Measurements from ENCODE around the gene EMCN. TPM values are rescaled to one million over a fixed set of nuclear protein-coding genes. Genes with fewer than 3 reads are reported as not detected.
"Not testable (repeated sequence)": the region's sequence is repeated elsewhere in the genome, so short reads cannot be mapped to it uniquely, and the experiment has no call there.

EMCN gene
- total RNA-seq, 2 donors from 2014 or later: 39.4 to 41.5 TPM

DNA sequence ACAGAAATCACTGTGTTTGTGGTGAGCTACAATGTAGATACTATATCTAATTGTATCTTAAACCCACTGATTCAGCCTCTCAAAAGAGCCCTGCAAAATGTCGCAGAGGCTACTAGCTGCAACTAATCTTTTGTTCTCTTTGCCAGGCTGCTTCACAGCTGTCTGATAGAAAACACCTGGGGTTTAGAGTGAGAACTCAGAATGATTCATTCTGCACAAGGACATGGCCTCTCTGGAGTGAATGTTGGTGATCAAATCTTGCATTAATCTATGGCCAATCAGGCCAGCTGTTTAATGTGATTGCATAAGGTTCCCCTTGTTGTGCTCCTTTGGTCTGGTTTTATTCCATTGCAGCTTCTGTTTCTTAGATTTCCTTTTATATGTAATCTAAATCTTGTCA is 100.3 kb downstream of the EMCN start:
- intact Hi-C loops (cut with DNase I): loop anchor here in 1 of 2 donors (10.0 kb wide), 1 partner anchor 103 kb away; no protein-coding TSS in a partner anchor
- no peak for DNase-seq (ENCODE audit: low spot score)

DNA sequence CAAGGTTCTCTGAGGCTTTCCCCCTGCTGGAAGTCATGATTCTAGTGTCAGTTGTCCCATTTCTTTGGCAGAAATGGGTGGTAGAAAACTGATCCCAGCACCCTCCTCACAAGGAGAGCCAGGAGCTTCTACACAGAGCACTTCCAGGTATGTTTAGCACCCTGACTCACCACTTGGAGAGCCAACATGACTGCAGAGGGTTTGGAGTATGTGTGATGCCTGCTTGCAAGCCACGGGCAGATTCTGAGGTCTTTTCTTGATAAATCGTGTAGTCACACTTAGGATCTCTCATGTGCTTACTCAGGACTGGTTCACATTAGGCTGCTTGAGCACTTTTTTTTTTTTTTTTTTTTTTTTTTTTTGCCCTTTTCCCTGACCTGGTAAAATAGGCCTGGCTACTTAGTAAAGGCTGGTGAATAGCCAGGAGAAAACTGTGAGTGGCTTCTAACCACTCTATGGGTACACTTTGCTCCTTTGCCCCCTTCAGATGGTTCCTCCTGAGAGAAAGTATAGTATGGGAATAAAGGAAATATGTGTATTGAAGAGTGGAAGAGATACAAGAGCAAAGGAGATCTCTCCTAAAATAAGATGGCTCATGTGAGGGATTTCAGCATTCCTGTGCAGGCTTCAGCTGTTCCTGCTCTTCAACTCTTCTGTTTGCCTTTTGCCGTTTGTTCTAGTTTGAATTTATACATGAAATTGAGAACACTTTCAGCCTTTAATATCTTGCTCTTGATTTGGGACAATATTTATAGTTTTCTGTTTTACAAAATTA is 103.6 kb downstream of the EMCN start:
- DNase-seq (ENCODE audit: low spot score): no peak
- intact Hi-C loops (cut with DNase I): loop anchor here in 1 of 2 donors (10.0 kb wide), 1 partner anchor 99 kb away; no protein-coding TSS in a partner anchor

DNA sequence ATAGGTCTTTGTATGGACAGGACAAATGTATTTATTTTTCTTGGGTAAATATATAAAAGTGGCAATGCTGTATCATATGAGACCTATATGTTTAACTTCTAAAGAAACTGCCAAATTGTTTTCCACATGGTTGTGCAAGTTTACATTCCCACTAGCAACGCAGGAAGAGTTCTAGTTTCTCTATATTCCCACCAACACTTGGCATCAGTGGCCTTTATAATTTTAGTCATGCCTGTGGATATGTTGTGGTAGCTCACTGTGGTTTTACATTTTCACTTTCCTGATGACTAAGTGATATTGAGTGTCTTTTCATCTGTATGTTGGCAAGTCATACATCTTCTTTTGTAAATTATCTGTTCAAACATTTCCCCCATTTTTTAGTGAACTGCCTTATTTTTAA is 126.0 kb downstream of the EMCN start:
- intact Hi-C loops (cut with DNase I): loop anchor here in 1 of 2 donors (10.0 kb wide), 1 partner anchor 197 kb away; the partner anchor contains the start of gene DDIT4L
- no peak for DNase-seq (ENCODE audit: low spot score)

DNA sequence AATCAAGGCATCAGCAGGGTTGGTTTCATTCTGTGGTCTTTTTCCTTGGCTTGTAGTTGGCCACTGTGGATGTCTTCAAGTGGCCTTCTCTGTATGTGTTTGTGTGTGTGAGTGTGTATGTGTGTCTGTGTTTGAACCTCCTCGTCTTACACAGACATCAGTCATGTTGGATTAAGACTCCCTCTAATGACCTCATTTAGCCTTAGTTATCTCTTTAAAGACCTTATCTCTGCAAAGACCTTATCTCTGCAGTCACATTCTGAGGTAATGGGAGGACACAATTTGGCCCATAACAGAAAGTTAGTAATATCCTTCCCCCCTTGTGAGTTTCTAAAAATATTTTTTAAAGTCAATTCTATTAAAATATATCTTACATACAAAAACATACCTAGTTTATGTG is 126.7 kb downstream of the EMCN start:
- intact Hi-C loops (cut with DNase I): loop anchor here in 1 of 2 donors (10.0 kb wide), 1 partner anchor 196 kb away; the partner anchor contains the start of gene DDIT4L
- no peak for DNase-seq (ENCODE audit: low spot score)

DNA sequence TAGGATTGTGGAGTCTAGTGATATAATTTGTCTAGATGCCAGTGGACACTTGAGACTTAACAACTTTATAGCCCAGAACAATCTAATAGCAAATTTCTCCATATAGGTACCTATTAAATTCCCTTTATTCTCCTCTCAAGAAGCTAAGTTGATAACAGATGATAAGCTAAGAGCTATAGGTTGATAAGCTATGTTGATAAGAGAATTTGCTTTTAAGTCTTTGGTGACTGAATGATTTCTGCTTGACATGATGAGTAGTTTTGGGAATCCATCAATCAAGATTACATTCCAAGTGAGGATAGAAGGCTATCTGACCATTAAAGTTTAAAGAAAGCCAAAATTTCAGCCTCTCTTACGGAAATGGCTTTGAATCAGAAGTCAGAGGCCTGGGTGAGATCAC is 131.6 kb downstream of the EMCN start:
- intact Hi-C loops (cut with DNase I): no loop called here
- no peak for DNase-seq (ENCODE audit: low spot score)

DNA sequence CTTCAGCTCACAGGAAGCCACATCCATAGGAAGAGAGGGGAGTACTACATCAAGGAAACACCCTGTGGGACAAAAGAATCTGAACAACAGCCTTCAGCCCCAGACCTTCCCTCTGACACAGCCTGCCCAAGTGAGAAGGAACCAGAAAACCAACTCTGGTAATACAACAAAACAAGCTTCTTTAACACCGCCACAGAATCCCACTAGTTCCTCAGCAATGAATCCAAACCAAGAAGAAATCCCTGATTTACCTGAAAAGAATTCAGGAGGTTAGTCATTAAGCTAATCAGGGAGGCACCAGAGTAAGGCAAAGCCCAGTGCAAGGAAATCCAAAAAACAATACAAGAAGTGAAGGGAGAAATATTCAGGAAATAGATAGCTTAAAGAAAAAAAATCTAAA is 137.4 kb downstream of the EMCN start:
- DNase-seq (ENCODE audit: low spot score); intact Hi-C loops (cut with DNase I): not testable (repeated sequence)

DNA sequence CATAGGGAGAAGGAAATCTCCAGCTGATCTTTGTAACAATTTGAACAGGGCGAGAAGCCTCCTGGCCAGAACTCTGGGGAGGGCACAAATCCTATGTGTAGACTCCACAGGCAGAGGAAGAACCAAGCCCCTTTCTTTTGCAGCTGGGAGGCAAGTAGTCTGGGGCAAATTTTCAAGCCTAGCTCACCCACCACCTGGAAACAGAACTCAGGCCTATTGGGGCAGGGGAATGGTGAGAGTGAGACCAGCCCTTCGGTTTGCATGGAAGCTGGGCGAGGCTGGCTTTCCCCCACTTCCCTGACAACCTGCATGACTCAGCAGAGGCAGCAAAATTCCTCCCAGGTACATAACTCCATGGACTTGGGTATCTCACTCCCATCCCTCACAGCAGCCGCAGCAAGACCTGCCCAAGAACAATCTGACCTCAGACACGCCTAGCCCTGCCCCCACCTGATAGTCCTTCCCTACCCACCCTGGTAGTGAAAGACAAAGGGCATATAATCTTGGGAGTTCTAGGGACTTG is 138.2 kb downstream of the EMCN start:
- intact Hi-C loops (cut with DNase I): no loop called here

DNA sequence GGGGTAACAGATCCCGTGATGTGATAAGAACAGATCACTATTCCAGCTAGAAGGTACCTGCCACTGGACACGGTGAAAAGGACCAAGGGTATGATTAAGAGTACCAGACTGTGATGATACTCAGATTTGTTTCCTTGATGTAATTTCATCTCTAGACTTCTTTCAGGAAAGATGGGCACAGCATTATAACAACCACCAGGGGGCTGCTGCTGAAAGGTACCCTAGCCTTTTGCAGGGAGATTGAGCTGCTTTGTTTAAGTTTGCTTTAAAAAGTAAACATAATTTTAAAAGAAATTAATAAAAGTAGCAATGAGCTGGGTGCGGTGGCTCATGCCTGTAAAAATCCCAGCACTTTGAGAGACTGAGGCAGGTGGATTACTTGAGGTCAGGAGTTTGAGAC is 145.4 kb downstream of the EMCN start:
- DNase-seq (ENCODE audit: low spot score): no peak
- intact Hi-C loops (cut with DNase I): no loop called here

More for the DNA sequence above, 138.2 kb downstream of the EMCN start:
- DNase-seq (ENCODE audit: low spot score): no peak

DNA sequence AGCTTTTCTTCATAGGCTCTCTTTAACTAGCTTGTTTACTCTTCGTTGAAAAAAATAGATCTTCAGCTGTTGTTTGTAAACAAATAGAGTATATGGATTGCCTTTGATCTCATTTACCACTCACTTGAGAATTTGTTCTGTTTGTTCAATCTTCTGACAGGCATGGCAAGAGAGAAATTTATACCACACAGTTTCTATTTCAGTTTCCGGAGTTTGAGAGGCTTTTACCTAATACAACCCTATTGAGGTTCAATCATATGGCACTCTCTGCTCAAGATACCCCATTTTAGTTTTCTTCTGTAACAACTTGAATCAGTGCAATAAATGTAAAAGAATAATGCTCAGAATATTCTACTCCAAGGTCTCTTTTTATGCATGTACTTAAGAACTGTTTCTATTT is 148.0 kb downstream of the EMCN start:
- intact Hi-C loops (cut with DNase I): no loop called here
- DNase-seq (ENCODE audit: low spot score): no peak

DNA sequence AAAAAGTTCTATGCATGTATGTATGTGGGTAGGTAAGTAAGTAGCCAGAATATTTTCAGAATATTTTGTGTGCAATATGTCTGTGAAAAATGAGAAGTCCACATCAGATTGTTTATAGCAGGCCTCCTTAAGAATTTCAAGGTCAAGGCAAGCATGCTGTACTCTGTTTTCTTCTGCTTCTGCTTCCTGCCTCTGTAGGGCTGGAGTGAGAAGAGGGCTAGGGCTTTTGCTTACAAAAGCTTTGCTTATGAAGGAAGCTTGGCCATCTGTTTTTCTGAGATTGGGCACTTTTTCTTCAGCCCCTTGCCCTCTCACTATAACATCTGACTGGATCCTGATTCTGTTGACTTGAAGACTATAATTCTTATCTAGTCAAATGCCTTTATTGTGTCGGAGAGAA is 150.4 kb downstream of the EMCN start:
- intact Hi-C loops (cut with DNase I): no loop called here
- DNase-seq (ENCODE audit: low spot score): no peak

DNA sequence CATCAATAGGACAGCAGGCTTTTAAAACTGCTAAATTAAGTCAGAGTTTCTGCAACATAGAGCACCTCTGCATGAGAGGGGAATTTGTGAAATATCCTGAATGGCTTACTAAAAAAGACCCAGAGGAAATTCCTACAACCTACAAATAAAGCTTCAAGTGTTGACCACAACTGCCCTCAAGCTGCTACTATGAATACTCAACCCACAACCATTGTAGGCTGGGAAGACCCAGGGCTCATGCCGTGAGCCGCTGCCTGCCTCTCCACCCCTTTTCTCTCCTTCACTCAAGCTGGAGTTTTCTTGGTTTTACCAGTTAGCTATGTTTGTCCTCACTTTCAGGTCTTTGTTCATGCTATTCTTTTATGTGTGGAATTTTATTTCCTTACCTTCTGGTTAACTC is 151.6 kb downstream of the EMCN start:
- intact Hi-C loops (cut with DNase I): no loop called here
- DNase-seq (ENCODE audit: low spot score): no peak

DNA sequence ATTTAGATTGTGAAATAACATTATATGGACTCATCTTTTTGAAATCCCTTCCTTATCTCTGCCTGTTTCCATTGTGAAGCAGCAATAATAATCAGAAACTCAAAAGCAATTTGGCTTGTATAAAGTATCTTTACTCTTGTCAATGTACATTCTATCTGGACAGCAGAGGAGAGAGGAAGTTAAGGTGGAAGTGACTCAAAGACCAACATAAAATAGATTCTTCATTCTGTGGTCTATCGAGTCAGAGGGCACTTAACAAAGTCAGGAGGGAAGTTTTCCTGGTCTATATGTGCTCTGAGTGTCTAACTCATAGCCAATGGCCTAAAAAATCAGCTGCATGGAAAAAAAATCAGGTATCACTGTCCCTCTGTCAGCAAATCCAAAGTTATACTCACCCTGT is 155.5 kb downstream of the EMCN start:
- intact Hi-C loops (cut with DNase I): no loop called here
- no peak for DNase-seq (ENCODE audit: low spot score)

DNA sequence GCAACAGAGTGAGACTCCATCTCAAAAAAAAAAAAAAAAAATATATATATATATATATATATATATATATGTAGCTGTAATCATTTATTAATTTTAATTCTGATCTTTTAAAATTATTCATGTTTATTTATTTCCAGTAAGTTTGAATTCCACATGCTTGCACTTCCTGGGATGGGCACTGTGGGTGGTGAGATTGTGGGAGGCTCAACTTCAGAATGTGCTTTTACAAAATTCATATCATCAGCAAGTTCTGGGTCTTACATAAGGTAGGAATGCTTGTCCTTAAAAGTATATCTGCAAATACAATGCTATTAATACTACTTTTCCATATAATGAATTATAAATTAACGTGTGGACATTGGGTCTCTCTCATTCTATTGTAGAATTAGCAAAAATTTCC is 156.5 kb downstream of the EMCN start:
- intact Hi-C loops (cut with DNase I): no loop called here
- no peak for DNase-seq (ENCODE audit: low spot score)

DNA sequence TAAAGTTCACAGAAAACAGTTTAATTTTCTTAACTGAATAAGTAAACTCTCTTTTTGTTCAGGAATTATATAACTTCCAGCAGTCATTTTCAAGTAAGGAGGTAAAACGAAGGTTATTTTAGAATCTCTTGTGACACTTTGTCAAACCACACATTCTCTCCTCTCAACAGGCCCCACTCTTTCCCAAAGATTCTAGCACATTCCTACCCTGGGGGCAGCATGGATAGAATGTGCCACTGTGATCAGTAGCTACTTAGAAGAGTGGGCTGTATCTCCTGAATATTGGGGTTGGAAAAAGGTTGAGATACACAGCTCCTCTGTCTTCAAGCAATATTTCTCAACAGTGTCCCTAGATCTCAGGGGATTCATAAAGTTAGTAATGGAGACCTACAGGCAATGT is 157.6 kb downstream of the EMCN start:
- intact Hi-C loops (cut with DNase I): no loop called here
- DNase-seq (ENCODE audit: low spot score): no peak

DNA sequence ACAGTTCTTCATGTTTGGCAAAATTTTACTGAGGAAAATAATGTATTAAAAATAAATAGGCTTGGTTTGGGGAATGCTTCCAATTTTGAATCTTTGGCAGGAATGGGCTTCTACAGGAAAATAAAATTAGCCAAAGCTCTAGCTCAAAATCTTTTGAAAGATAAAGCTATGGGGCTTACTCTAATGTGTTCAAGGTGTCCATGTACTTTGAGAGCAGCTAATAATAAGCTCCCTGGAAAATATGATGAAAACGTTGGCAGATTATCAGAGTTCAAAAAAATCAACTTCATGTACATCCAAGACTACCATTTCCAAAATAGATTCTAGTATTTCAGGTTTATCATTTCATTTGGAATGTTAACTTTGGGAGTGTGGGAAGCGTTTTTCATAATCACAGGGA is 158.4 kb downstream of the EMCN start:
- DNase-seq (ENCODE audit: low spot score): no peak
- intact Hi-C loops (cut with DNase I): no loop called here

DNA sequence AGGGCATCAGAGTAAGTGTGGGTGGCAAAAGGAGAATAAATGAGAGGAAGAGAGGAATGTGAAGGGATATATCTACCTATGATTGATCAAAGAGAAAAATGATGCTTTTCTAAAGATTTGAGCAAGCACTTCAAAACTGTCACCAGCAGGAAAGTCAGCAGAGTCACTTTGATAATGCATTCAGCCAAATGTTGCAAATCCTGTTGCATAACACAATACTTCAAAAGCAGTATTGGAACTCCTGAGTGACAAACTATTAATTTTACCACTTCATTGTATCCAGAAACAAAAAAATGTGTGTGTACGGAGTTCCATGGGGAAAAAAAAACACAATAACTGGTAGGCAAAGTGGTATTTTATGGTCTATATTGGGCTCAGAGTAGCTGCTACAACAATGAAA is 160.3 kb downstream of the EMCN start:
- no peak for DNase-seq (ENCODE audit: low spot score)
- intact Hi-C loops (cut with DNase I): no loop called here

DNA sequence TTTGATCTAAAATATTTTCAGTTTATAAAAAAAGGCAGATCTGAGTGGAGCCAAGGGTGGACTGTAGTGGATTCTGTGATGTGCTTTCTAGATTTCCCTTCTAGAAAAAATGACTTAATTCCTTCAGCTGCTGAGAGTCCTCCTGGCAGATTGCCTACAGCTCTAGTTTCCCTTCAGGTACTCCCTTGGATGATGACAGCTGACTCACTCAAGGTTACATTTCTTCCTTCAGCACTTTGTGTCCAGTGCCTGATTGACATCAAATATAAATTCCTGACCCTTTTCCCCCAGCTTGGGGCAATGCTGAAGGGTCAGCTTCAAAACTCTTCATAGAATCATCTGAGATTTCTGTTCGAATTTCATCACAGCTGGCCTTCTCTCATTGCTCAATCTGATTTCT is 161.7 kb downstream of the EMCN start:
- intact Hi-C loops (cut with DNase I): no loop called here
- DNase-seq (ENCODE audit: low spot score): no peak

DNA sequence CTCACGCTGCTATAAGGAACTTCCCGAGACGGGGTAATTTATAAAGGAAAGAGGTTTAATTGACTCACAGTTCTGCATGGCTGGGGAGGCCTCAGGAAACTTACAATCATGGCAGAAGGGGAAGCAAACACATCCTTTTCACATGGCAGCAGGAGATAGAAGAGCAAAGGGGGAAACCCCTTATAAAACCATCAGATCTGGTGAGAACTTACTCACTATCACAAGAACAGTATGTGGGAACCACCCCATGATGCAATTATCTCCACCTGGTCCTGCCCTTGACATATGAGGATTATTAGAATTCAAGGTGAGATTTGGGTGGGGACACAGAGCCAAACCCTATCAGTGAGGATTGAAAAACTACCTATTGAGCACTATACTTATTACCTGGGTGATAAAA is 165.5 kb downstream of the EMCN start:
- intact Hi-C loops (cut with DNase I); DNase-seq (ENCODE audit: low spot score): not testable (repeated sequence)

DNA sequence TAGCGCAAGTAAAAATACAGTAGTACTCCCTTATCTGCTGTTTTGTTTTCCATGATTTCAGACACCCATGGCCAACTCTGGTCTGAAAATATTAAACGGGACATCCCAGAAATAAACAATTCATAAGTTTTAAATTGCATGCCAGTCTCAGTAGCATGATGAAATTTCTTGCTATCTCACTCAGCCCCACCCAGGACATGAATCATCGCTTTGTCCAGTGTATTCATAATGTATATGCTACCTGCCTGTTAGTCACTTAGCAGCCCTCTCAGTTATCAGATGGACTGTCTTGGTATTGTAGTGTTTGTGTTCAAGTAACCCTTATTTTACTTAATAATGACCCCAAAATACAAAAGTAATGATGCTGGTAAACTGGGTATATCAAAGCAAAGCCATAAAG is 169.3 kb downstream of the EMCN start:
- intact Hi-C loops (cut with DNase I): no loop called here

DNA sequence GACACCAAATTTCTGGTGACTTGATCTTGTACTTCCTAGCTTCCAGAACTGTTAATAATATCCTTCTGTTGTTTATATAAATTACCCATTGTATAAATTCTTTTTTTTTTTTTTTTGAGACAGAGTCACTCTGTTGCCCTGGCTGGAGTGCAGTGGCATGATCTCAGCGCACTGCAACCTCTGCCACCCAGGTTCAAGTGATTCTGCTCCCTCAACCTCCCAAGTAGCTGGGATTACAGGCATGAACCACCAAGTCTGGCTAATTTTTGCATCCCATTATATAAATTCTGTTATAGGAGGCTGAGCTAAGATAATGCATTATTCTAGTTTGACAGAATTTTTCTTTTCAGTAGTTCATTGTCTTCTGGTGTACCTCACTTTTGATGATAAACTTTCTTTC is 170.6 kb downstream of the EMCN start:
- intact Hi-C loops (cut with DNase I): no loop called here
- DNase-seq (ENCODE audit: low spot score): no peak

More for the DNA sequence above, 169.3 kb downstream of the EMCN start:
- DNase-seq (ENCODE audit: low spot score): no peak

DNA sequence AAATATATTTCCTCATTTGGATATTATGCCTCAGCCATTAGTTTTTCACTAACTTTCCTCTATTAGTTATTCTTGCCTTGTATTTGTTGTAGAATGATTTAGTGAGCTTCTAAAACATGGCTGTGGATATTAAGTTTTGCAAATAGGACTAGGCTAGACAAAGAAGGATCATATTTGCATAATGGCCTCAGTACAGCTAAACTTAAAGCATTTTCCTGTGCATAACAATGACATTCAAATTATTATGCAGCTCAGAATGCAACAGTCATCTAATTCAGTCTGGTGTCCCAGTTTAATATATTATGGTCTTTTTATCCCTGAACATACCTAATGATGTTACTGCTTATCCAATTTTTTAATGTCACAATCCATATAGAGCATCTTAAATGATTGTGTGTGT is 172.2 kb downstream of the EMCN start:
- intact Hi-C loops (cut with DNase I): no loop called here
- DNase-seq (ENCODE audit: low spot score): no peak

Data from posterior vena cava (tissue), 2 donors.